Keratinocyte (primary cell): ENCODE results near the gene LZTS2. TPM values are rescaled to one million over a fixed set of nuclear protein-coding genes. Genes with fewer than 3 reads are reported as not detected.

Experiments
- DNase-seq: peaks from one replicate; pipeline ENCODE4 v3.0.0-alpha.2; 2011; ENCODE audit warnings: low read depth, missing footprints, low spot score
- FAIRE-seq: peaks from 2 replicates; lab custom pipeline; 2011; peaks lifted over from hg19 to GRCh38; lab: Jason Lieb, UNC
- H2AFZ ChIP-seq: 2 replicates; pipeline ENCODE4 v1.6.0; 2012; ENCODE audit warnings: low read length, control low read depth, inconsistent platforms; ENCODE audit not compliant: control insufficient read depth
- H3K27ac ChIP-seq: 2 replicates; pipeline ENCODE4 v1.5.1; 2011; ENCODE audit warnings: low read length; ENCODE audit not compliant: control insufficient read depth, insufficient read depth
- H3K27me3 ChIP-seq: 3 replicates; pipeline ENCODE4 v1.6.0; 2011; ENCODE audit warnings: low read length; ENCODE audit not compliant: control insufficient read depth, insufficient read depth; ENCODE audit errors: extremely low read depth
- H3K36me3 ChIP-seq, 2 experiments: 2 replicates in 1 of 2; 3 replicates in 1 of 2; pipeline ENCODE4 v1.5.1; 2011; ENCODE audit warnings: low read length in 2 of 2, mild to moderate bottlenecking in 1 of 2; ENCODE audit not compliant: control insufficient read depth in 2 of 2, insufficient read depth in 2 of 2; ENCODE audit errors: extremely low read depth in 1 of 2
- H3K4me1 ChIP-seq: 3 replicates; pipeline ENCODE4 v1.5.1; 2011; ENCODE audit warnings: low read length; ENCODE audit not compliant: control insufficient read depth, insufficient read depth; ENCODE audit errors: extremely low read depth
- H3K4me2 ChIP-seq: 3 replicates; pipeline ENCODE4 v1.6.0; 2011; ENCODE audit warnings: low read depth, low read length; ENCODE audit not compliant: control insufficient read depth, insufficient read depth; ENCODE audit errors: extremely low read depth
- H3K4me3 ChIP-seq, 3 experiments: fragments of 200-600 bp in 1 of 3; sonication (generic) in 1 of 3; 2 replicates in 2 of 3; 3 replicates in 1 of 3; pipeline ENCODE4 v1.5.1; 2011 to 2016; ENCODE audit warnings: low read length in 3 of 3, mild to moderate bottlenecking in 3 of 3, control low read depth in 2 of 3, inconsistent platforms in 1 of 3, low read depth in 1 of 3, mixed read lengths in 1 of 3, mixed run types in 1 of 3, moderate library complexity in 1 of 3; ENCODE audit not compliant: control insufficient read depth in 2 of 3, insufficient read depth in 2 of 3; ENCODE audit errors: extremely low read depth in 1 of 3
- H3K79me2 ChIP-seq: 2 replicates; pipeline ENCODE4 v1.6.0; 2012; ENCODE audit warnings: low read length; ENCODE audit not compliant: control insufficient read depth, insufficient read depth
- H3K9ac ChIP-seq: 3 replicates; pipeline ENCODE4 v1.6.0; 2011; ENCODE audit warnings: low read length; ENCODE audit not compliant: control insufficient read depth, insufficient read depth; ENCODE audit errors: extremely low read depth
- H3K9me1 ChIP-seq: 3 replicates; pipeline ENCODE4 v1.6.0; 2011; ENCODE audit warnings: low read length; ENCODE audit not compliant: control insufficient read depth, insufficient read depth; ENCODE audit errors: extremely low read depth
- H3K9me3 ChIP-seq: 2 replicates; pipeline ENCODE4 v1.5.1; 2012; ENCODE audit warnings: low read depth, low read length; ENCODE audit not compliant: control insufficient read depth
- H4K20me1 ChIP-seq: 3 replicates; pipeline ENCODE4 v1.6.0; 2011; ENCODE audit warnings: low read length; ENCODE audit not compliant: control insufficient read depth, insufficient read depth; ENCODE audit errors: extremely low read depth
- EZH2 ChIP-seq: IDR thresholded peaks from one replicate; pipeline ENCODE4 v1.6.1; 2012; ENCODE audit warnings: inconsistent platforms, mild to moderate bottlenecking, low read length, moderate library complexity
- dilution Hi-C: fragments of 300-500 bp; cut with MboI; formaldehyde crosslinking; loops from one replicate; pipeline ENCODE4 v1.7.0; 2020; ENCODE audit warnings: low sequenced_read_pairs; ENCODE audit not compliant: extremely low pct_ligation_motif_present
- polyA plus RNA-seq, 5 experiments: library from polyadenylated mRNA; depleted of rRNA in 3 of 5; stranded (reverse) in 3 of 5; stranded (forward) in 1 of 5; unstranded in 1 of 5; fragments of >200 nt; gene quantifications; 1 replicate in 1 of 5; 2 replicates in 3 of 5; 3 replicates in 1 of 5; pipeline versions ENCODE4 v1.2.1 to v1.2.3, GENCODE V29; 2011 to 2012; ENCODE audit warnings: missing spikeins in 2 of 5, low read depth in 1 of 5, low replicate concordance in 1 of 5
- TF ChIP-seq, protein P1 (sequence below), 3 experiments: IDR thresholded peaks in 1 of 3; conservative IDR thresholded peaks in 1 of 3; optimal IDR thresholded peaks in 1 of 3; 2 replicates in 2 of 3; 3 replicates in 1 of 3; pipeline versions ENCODE3 to v1.5.1; 2011; ENCODE audit warnings: low read length in 3 of 3, mild to moderate bottlenecking in 3 of 3, moderate library complexity in 2 of 3, control low read depth in 1 of 3, inconsistent platforms in 1 of 3; ENCODE audit not compliant: insufficient read depth in 2 of 3; ENCODE audit errors: extremely low read depth in 1 of 3

The LZTS2 gene
- polyA plus RNA-seq, 1 donor (not counting 4 experiments of a cell fraction or from before 2014, with no cell fraction given) = 18.6 TPM

GRCh38 chr10:101038484-101038883 is 38.9 kb downstream of the LZTS2 start:
- FAIRE-seq (no peak), DNase-seq (no peak)
- Histone ChIP-seq H3K4me1 (peaks cover 7% of the 10 kb centered on the region), H2AFZ (no peak overlapping the region), H3K4me2 (no peak overlapping the region), H3K4me3 (no peak overlapping the region), H4K20me1 (no peaks in the 10 kb centered on the region), H3K36me3 (peaks cover 21 to 49% of the 10 kb centered on the region in 2 experiments), H3K9ac (no peak overlapping the region), H3K9me1 (no peaks in the 10 kb centered on the region), H3K27ac (no peak overlapping the region), H3K9me3 (no peaks in the 10 kb centered on the region), H3K79me2 (peaks cover 3% of the 10 kb centered on the region), H3K27me3 (no peaks in the 10 kb centered on the region)
- dilution Hi-C loops = no loop called here
- TF ChIP-seq EZH2 = no peak
- TF ChIP-seq, protein P1, sequence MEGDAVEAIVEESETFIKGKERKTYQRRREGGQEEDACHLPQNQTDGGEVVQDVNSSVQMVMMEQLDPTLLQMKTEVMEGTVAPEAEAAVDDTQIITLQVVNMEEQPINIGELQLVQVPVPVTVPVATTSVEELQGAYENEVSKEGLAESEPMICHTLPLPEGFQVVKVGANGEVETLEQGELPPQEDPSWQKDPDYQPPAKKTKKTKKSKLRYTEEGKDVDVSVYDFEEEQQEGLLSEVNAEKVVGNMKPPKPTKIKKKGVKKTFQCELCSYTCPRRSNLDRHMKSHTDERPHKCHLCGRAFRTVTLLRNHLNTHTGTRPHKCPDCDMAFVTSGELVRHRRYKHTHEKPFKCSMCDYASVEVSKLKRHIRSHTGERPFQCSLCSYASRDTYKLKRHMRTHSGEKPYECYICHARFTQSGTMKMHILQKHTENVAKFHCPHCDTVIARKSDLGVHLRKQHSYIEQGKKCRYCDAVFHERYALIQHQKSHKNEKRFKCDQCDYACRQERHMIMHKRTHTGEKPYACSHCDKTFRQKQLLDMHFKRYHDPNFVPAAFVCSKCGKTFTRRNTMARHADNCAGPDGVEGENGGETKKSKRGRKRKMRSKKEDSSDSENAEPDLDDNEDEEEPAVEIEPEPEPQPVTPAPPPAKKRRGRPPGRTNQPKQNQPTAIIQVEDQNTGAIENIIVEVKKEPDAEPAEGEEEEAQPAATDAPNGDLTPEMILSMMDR (optimal IDR thresholded peaks at IDR 0.05 in 1 of 3, IDR thresholded peaks at IDR 0.05 in 1 of 3, conservative IDR thresholded peaks at IDR 0.05 in 1 of 3; ENCODE audit: extremely low read depth in 1 of 3, insufficient read depth in 2 of 3, low read length in 3 of 3) = no peak

DNA sequence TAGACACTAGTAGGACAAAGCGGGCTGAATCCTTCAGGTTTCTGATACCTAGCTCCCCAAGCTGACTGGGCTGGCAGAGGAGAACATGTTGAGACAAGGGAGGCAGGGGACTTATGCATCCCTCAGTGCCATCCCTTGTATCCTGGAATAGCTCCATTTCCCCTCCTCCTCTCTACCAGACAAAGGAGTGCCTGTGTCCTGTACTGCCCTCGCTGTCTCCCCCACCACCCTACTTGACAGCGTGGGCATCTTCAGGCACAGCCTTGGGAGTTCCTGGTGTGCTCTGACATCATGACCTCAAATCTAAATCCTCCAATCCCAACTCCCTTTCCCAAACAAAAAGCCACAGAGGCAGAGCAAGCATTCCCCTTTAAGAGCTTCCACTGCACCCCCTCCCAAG is 40.5 kb downstream of the LZTS2 start:
- Histone ChIP-seq H3K27ac (no peak overlapping the region), H3K36me3 (peaks cover 15 to 43% of the 10 kb centered on the region in 2 experiments), H3K4me3 (no peak overlapping the region), H3K9me3 (no peaks in the 10 kb centered on the region), H3K4me1 (peaks cover 9% of the 10 kb centered on the region), H3K9ac (no peak overlapping the region), H3K27me3 (no peaks in the 10 kb centered on the region), H2AFZ (no peak overlapping the region), H3K9me1 (no peaks in the 10 kb centered on the region), H4K20me1 (no peaks in the 10 kb centered on the region), H3K4me2 (no peak overlapping the region), H3K79me2 (no peaks in the 10 kb centered on the region)
- dilution Hi-C loops = no loop called here
- TF ChIP-seq EZH2 = no peak
- TF ChIP-seq, protein P1 (optimal IDR thresholded peaks at IDR 0.05 in 1 of 3, IDR thresholded peaks at IDR 0.05 in 1 of 3, conservative IDR thresholded peaks at IDR 0.05 in 1 of 3; ENCODE audit: extremely low read depth in 1 of 3, insufficient read depth in 2 of 3, low read length in 3 of 3) = no peak
- FAIRE-seq (no peak), DNase-seq (no peak)
